ENCODE results near the gene ZNF432.
"Not testable (repeated sequence)": the region's sequence is repeated elsewhere in the genome, so short reads cannot be mapped to it uniquely, and the experiment has no call there.

ZNF432 gene

DNA sequence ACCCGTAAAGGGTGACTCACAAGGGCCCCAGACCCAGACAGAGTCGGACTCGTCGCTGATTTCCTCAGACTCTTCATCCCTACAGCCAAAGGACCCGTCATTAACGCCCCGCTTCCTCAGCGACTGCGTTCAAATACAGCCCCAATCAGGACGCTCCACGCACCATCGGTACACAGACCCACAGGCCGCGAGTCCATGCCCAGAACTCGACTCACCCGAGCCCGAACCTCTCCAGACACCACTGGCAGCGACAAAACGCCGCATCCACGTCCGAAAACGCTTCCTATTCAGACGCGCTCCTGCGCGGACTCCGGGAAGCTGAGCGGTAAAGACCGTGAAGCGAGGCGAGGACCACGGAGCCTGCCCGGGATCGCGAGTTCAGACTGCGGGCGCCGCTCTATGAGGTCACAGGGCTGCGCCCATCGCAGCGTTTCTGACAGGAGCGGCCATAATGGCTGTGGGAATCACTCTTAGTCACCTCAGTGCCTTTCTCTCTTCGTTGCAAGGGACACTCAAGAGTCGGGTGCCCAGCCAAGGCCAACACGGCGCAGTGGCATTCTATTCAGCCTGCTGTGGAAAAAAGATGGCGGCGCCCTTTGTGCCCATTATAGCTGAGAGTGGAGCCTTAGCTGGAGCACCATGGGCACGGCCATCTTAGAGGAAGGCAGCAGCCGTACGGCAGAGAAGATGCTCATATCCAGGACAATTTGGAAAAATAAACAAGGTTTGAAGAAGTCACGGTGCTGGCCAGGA lies 20.4 kb downstream of the ZNF432 start, which contains the start of gene ZNF614:
ZNF614 (minus strand) TSS at position 353 of the 753 bp plus-strand sequence. CDS start 2,634 bp downstream, outside the sequence.
- peak within 1 kb of the TSS; percentile 95 for H3K4me3 ChIP-seq (ENCODE audit: control insufficient read depth, low read depth, low read length)
- TF ChIP-seq, protein P1, sequence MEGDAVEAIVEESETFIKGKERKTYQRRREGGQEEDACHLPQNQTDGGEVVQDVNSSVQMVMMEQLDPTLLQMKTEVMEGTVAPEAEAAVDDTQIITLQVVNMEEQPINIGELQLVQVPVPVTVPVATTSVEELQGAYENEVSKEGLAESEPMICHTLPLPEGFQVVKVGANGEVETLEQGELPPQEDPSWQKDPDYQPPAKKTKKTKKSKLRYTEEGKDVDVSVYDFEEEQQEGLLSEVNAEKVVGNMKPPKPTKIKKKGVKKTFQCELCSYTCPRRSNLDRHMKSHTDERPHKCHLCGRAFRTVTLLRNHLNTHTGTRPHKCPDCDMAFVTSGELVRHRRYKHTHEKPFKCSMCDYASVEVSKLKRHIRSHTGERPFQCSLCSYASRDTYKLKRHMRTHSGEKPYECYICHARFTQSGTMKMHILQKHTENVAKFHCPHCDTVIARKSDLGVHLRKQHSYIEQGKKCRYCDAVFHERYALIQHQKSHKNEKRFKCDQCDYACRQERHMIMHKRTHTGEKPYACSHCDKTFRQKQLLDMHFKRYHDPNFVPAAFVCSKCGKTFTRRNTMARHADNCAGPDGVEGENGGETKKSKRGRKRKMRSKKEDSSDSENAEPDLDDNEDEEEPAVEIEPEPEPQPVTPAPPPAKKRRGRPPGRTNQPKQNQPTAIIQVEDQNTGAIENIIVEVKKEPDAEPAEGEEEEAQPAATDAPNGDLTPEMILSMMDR (conservative IDR thresholded peaks at IDR 0.05; ENCODE audit: control insufficient read depth, insufficient read depth, low read depth, low read length), result no peak
- DNase-seq (ENCODE audit: low read depth), result peak; percentile 86

DNA sequence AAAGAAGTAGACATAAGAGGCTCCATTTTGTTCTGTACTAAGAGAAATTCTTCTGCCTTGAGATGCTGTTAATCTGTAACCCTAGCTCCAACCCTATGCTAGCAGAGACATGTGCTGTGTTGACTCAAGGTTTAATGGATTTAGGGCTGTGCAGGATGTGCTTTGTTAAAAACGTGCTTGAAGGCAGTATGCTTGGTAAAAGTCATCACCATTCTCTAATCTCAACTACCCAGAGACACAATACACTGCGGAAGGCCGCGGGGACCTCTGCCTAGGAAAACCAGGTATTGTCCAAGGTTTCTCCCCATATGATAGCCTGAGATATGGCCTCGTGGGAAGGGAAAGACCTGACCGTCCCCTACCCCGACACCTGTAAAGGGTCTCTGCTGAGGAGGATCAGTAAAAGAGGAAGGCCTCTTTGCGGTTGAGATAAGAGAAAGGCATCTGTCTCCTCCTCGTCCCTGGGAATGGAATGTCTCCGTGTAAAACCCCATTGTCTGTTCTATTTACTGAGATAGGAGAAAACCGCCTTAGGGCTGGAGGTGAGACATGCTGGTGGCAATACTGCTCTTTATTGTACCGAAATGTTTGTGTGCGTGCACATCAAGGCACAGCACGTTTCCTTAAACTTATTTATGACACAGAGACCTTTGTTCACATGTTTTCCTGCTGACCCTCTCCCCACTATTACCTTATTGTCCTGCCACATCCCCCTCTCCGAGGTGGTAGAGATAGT lies 22.2 kb downstream of the ZNF432 start:
- DNase-seq (ENCODE audit: low read depth), result not testable (repeated sequence)

DNA sequence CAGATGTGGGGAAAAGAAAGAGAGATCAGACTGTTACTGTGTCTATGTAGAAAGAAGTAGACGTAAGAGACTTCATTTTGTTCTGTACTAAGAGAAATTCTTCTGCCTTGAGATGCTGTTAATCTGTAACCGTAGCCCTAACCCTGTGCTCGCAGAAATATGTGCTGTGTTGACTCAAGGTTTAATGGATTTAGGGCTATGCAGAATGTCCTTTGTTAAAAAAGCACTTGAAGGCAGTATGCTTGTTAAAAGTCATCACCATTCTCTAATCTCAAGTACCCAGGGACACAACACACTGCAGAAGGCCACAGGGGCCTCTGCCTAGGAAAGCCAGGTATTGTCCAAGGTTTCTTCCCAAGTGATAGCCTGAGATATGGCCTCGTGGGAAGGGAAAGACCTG lies 24.2 kb downstream of the ZNF432 start:
- not testable (repeated sequence) for DNase-seq (ENCODE audit: low read depth); H3K4me3 ChIP-seq (ENCODE audit: control insufficient read depth, low read depth, low read length)

More for the DNA sequence above, 22.2 kb downstream of the ZNF432 start:
- not testable (repeated sequence) for H3K4me3 ChIP-seq (ENCODE audit: control insufficient read depth, low read depth, low read length)

DNA sequence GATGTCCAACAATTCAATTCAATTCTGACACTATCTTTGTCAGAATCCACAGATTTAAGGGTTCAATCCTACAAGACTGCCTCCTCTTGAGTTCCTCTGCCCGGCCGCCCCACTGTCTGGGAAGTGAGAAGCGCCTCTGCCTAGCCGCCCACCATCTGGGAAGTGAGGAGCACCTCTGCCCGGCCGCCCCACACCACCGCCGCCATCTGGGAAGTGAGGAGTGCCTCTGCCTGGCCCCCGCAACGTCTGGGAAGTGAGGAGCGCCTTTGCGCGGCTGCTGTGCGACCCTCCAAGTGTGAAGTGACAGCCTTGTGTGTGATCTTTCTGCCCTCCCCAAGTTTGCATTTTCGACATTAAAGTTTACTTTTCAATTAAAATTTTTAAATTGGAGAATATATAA lies 26.4 kb downstream of the ZNF432 start:
- TF ChIP-seq, protein P1 (conservative IDR thresholded peaks at IDR 0.05; ENCODE audit: control insufficient read depth, insufficient read depth, low read depth, low read length), result no peak
- DNase-seq (ENCODE audit: low read depth), result no peak
- H3K4me3 ChIP-seq (ENCODE audit: control insufficient read depth, low read depth, low read length), result no peak overlapping the region

DNA sequence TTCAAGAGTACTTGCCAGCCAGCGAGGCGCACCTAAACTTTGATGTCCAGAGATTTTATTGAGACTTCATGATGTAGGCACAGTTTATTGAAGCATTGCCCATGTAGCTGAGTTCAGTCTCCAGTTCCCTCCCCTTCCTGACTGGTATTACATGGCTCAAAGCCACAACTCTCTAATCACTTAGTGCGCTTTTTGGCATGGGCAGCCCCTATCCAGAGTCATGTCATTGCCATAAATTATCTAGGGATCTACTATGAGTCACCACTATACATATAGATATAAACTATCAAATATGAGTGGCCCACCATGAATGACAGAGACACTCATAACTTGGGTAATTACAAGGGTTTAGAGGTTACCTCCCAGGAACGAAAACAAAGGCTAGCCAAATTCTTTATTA lies 28.1 kb downstream of the ZNF432 start:
- H3K4me3 ChIP-seq (ENCODE audit: control insufficient read depth, low read depth, low read length), result no peak overlapping the region
- TF ChIP-seq, protein P1 (conservative IDR thresholded peaks at IDR 0.05; ENCODE audit: control insufficient read depth, insufficient read depth, low read depth, low read length), result no peak
- no peak for DNase-seq (ENCODE audit: low read depth)

DNA sequence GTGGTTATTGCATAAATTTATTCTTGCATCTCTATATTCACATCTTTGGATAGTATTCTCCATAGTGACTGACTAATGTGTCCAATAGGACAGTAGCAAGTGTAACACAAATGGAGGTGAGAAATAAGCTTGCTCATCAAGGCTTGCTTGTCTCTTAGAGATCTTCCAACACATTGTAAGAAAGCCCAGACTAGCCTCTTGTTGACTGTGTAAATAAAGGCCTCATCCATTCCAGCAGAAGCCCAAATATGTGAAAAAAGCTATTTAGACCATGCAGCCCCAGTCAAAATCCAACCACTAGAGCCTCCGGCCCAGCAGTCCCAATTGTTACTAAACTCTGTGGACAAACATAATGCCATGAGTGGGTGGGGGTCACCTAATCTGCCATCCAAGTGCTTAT lies 38.0 kb downstream of the ZNF432 start:
- TF ChIP-seq, protein P1 (conservative IDR thresholded peaks at IDR 0.05; ENCODE audit: control insufficient read depth, insufficient read depth, low read depth, low read length), result no peak
- DNase-seq (ENCODE audit: low read depth), result no peak
- no peak overlapping the region for H3K4me3 ChIP-seq (ENCODE audit: control insufficient read depth, low read depth, low read length)

DNA sequence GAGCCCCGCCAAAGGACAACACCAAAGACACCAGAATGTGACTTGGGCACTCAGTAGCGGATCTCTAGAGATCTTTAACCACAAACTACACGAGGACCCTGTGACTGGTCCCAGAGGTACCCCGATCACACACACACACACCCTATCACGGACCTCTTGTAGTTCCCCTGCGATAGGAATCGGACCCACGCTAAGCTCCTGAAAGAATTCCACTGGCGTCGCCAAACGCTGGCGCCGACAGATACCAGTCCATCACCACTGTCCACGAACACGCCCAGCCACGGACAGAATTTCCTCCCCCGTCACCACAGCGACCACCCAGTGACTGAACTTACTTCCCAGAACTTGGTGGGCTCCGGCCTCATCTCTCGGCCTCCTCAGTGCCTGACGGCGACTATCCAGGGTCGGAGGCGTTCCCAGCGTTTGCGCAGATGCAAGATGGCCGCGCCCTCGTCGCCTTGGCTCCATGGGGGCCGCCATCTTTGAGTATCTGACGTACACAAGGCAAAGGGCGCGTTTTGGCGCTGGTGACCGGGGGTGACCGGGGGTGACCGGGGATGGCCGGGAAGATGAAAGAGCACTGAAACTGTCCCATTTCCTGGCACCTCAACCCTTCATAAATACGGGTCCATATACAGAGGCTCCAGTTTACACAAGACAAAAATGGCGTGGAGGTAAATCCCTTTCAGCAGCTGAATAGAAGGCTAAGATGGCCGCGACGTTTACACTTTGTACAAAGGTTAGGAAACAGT lies 40.7 kb downstream of the ZNF432 start, which contains the start of gene ZNF615:
ZNF615 (minus strand) TSS at position 406 of the 752 bp plus-strand sequence. CDS start 4,500 bp downstream, outside the sequence.
- TF ChIP-seq, protein P1 (conservative IDR thresholded peaks at IDR 0.05; ENCODE audit: control insufficient read depth, insufficient read depth, low read depth, low read length), result no peak
- peak within 1 kb of the TSS; percentile 94 for H3K4me3 ChIP-seq (ENCODE audit: control insufficient read depth, low read depth, low read length)
- peak; percentile 83 for DNase-seq (ENCODE audit: low read depth)

All from fibroblast of mammary gland (primary cell).